Right lobe of liver (tissue), 6 donors: ENCODE data around the gene HIP1. TPM values are rescaled to one million over a fixed set of nuclear protein-coding genes. Genes with fewer than 3 reads are reported as not detected.
A peak's percentile ranks its signal among the peaks of the same experiment; 100 is the strongest.

Experiments
- ATAC-seq, 4 donors: fragments of 200-7000 bp; cut with Tn5 transposase; one replicate each; pipeline ENCODE4 v1.9.1; 2020; ENCODE audit warnings: mild to moderate bottlenecking in 4 of 4, moderate library complexity in 4 of 4
- DNase-seq, 3 donors: peaks; one replicate each; pipeline ENCODE4 v3.0.0-alpha.2; 2020
- H3K27ac ChIP-seq, 3 donors: fragments of 200-600 bp; one replicate each; pipeline ENCODE4 v1.8.0; 2022
- H3K27me3 ChIP-seq, 2 donors: fragments of 200-600 bp; one replicate each; pipeline ENCODE4 v1.8.0; 2022
- H3K36me3 ChIP-seq, 4 donors: fragments of 200-600 bp; sonication (generic) in 1 of 4; one replicate each; pipeline versions ENCODE4 v1.5.1 to v1.8.0; 2017 to 2022; ENCODE audit warnings: control low read depth in 1 of 4
- H3K4me1 ChIP-seq, 4 donors: fragments of 200-600 bp; sonication (generic) in 1 of 4; one replicate each; pipeline versions ENCODE4 v1.5.1 to v1.8.0; 2017 to 2022; ENCODE audit warnings: control low read depth in 1 of 4
- H3K4me3 ChIP-seq, 3 donors: fragments of 200-600 bp; one replicate each; pipeline ENCODE4 v1.8.0; 2022
- H3K9me3 ChIP-seq, 4 donors: fragments of 200-600 bp; sonication (generic) in 1 of 4; one replicate each; pipeline versions ENCODE4 v1.5.1 to v1.8.0; 2017 to 2022; ENCODE audit warnings: control low read depth in 1 of 4
- POLR2A ChIP-seq: fragments of 450-650 bp; IDR thresholded peaks from one replicate; pipeline ENCODE4 v1.6.1; 2017; ENCODE audit warnings: antibody characterized with exemption, mild to moderate bottlenecking
- WGBS: methylation state at CpG from one replicate; pipeline ENCODE4 v1.1.6; 2018; ENCODE audit warnings: low coverage, low lambda C conversion rate; ENCODE audit not compliant: insufficient coverage; ENCODE audit errors: missing lambda C conversion rate; 5-methylcytosine and 5-hydroxymethylcytosine counted together
- intact Hi-C, 2 donors: fragments of 100-400 bp; cut with DNase I; formaldehyde crosslinking; loops; one replicate each; pipeline versions ENCODE4 v1.11.2 to v1.14.1; 2022
- total RNA-seq, 6 experiments: library from RNA; depleted of rRNA in 2 of 6; stranded (reverse); fragments of >200 nt in 2 of 6; fragmentation: NEBNext Ultra II Directional in 3 of 6; extraction: Animal tissue kit (Norgen Biotek cat#: 25700) in 3 of 6; gene quantifications; one replicate each; pipeline versions ENCODE4 v1.1.0 to v1.2.4, GENCODE V29; 2016 to 2023
- TF ChIP-seq, protein P1 (sequence below), 4 donors: fragments of 200-600 bp in 3 of 4; fragments of 450-650 bp in 1 of 4; IDR thresholded peaks; one replicate each; pipeline versions ENCODE4 v1.5.1 to v1.8.0; 2016 to 2022; ENCODE audit warnings: antibody characterized with exemption in 4 of 4, mild to moderate bottlenecking in 2 of 4
- donor health status: DM: no; HTN: yes; CAD: no.
- donor health status: DM: no; HTN: no; CAD: no.
- donor health status: DM: no; HTN: no; CAD: no.
- donor health status: DM: no; HTN: yes; CAD: no.
- donor health status: DM: no; HTN: yes; CAD: no.

HIP1 gene
- total RNA-seq, 6 experiments from 2014 or later = 17.6 to 23.0 (median 18.8) TPM

DNA sequence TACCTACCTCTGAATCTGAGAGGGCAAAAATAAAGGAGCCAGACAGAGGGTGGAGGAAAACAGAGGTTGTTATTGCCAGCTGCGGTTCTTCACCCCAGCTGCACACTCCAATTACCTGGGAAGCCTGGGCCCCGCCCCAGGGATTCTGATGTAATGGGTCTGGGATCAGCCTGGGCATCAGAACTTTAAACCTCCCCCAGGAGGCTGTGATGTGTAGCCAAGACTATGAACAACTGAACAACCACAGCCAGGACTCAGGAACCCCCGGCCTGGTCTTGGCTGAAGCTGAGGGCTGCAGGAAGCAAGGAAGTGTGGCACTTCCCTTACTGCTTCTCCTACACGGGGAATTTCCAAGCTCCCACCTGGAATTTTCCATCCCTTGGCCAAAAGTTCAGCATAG, 89.3 kb downstream of the HIP1 start:
- Histone ChIP-seq H3K4me3 (no peak overlapping the region), H3K36me3 (no peaks in the 10 kb centered on the region), H3K27ac (peak overlapping the region in 2 of 3 donors; percentile 15 to 74), H3K27me3 (no peaks in the 10 kb centered on the region), H3K4me1 (peaks cover 0 to 20% (median 0%) of the 10 kb centered on the region in 4 donors), H3K9me3 (no peaks in the 10 kb centered on the region)
- no peak for TF ChIP-seq POLR2A
- TF ChIP-seq, protein P1, sequence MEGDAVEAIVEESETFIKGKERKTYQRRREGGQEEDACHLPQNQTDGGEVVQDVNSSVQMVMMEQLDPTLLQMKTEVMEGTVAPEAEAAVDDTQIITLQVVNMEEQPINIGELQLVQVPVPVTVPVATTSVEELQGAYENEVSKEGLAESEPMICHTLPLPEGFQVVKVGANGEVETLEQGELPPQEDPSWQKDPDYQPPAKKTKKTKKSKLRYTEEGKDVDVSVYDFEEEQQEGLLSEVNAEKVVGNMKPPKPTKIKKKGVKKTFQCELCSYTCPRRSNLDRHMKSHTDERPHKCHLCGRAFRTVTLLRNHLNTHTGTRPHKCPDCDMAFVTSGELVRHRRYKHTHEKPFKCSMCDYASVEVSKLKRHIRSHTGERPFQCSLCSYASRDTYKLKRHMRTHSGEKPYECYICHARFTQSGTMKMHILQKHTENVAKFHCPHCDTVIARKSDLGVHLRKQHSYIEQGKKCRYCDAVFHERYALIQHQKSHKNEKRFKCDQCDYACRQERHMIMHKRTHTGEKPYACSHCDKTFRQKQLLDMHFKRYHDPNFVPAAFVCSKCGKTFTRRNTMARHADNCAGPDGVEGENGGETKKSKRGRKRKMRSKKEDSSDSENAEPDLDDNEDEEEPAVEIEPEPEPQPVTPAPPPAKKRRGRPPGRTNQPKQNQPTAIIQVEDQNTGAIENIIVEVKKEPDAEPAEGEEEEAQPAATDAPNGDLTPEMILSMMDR (IDR thresholded peaks at IDR 0.05) = no peak
- 35% methylated on average over 3 of the region's 4 CpGs for WGBS
- peak; percentile 76 to 88 (median 80) for ATAC-seq
- intact Hi-C loops = loop anchor here in 1 of 2 donors (10.0 kb wide), 1 partner anchor 105 kb away; no protein-coding TSS in a partner anchor
- DNase-seq = peak; percentile 47 to 86 (median 83)

DNA sequence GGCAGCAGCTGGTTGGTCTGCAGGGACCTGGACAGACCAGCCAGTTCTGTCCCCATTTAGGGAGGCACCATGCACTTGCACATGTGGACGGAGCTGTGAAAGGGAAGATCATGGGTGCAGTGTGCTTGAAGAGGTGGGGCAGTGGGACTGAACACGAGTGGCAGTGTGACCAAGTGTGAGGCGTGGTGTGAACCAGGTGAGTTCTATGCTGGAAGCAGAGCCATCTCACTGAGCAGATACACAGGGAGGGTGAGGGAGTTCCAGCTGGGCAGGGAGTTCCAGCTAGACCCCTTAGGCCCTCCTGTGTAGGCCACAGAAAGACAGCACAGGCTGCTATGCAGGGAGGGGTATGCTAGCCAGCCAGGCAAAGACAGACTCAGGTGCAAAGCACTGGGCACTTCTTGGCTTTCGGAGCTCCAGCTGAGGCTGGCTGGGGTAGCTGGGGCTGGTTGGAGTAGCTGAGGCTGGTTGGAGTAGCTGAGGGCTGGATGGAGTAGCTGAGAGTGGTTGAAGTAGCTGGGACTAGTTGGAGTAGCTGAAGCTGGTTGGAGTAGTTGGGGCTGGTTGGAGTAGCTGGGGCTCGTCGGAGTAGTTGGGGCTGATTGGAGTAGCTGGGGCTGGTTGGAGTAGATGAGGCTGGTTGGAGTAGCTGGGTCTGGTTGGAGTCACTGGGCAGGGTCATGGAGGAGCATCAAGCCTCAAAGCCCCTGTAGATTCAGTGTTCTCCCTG, 90.9 kb downstream of the HIP1 start:
- Histone ChIP-seq H3K9me3 (no peaks in the 10 kb centered on the region), H3K4me1 (peaks cover 0 to 20% (median 0%) of the 10 kb centered on the region in 4 donors), H3K27ac (no peak overlapping the region), H3K27me3 (no peaks in the 10 kb centered on the region), H3K4me3 (no peak overlapping the region), H3K36me3 (no peaks in the 10 kb centered on the region)
- intact Hi-C loops = loop anchor here in 1 of 2 donors (10.0 kb wide), 1 partner anchor 107 kb away; no protein-coding TSS in a partner anchor
- 100% methylated on average over 2 of the region's 6 CpGs for WGBS
- ATAC-seq = no peak
- no peak for TF ChIP-seq POLR2A
- TF ChIP-seq, protein P1 (IDR thresholded peaks at IDR 0.05) = no peak
- DNase-seq = no peak

DNA sequence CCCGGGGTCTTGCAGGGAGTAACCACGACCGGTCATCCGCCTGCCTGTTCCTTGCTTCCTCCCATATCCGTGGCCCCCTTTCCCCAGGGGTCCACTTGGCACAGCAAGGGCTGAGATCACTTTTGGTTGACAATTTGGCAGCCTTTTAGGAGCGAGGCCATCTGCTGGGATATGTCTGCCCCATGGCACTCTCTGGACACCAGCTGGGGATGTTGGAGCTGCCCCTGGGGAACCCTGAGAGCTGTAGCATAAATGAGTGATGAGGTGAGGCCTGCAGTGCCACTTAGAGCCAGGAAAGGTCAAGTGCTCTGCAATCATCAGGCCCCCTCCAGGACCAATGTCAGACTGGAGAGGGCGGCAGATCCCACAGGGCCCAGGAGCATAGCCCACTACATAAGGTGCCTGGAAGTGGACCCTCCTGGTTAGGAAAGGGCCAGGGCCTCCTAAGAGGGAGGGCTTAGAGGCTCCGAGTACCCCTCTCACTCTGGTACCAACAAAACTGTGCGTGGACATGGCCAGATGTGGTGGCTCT, 92.1 kb downstream of the HIP1 start:
- Histone ChIP-seq H3K9me3 (no peaks in the 10 kb centered on the region), H3K27ac (no peak overlapping the region), H3K4me3 (no peak overlapping the region), H3K4me1 (peaks cover 0 to 20% (median 0%) of the 10 kb centered on the region in 4 donors), H3K36me3 (no peaks in the 10 kb centered on the region), H3K27me3 (no peaks in the 10 kb centered on the region)
- no peak for ATAC-seq
- no peak for TF ChIP-seq POLR2A
- TF ChIP-seq, protein P1 (IDR thresholded peaks at IDR 0.05) = no peak
- WGBS = 100% methylated on average over 1 of the region's 9 CpGs
- intact Hi-C loops = loop anchor here in 1 of 2 donors (10.0 kb wide), 1 partner anchor 108 kb away; no protein-coding TSS in a partner anchor
- DNase-seq = no peak

DNA sequence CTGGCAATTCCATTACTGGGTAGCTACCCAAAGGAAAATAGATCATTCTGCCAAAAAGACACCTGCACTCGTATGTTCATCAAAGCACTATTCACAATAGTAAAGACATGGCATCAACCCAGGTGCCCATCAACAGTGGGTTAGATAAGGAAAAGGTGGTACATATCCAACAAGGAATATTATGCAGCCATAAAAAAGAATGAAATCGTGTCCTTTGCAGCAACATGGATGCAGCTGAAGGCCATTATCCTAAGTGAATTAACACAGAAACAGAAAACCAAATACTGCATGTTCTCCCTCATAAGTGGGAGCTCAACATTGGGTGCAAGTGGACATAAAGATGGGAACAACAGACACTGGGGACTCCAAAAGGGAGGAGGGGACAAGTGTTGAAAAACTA, 93.2 kb downstream of the HIP1 start:
- TF ChIP-seq POLR2A = no peak
- TF ChIP-seq, protein P1 (IDR thresholded peaks at IDR 0.05) = no peak
- ATAC-seq (no peak), DNase-seq (no peak)
- no peaks in the 10 kb centered on the region for H3K36me3 ChIP-seq
- H3K4me3 ChIP-seq = no peak overlapping the region
- H3K27me3 ChIP-seq = no peaks in the 10 kb centered on the region
- H3K4me1 ChIP-seq = peaks cover 0 to 15% (median 0%) of the 10 kb centered on the region in 4 donors
- H3K9me3 ChIP-seq = no peaks in the 10 kb centered on the region
- 91% methylated on average over 2 of the region's 2 CpGs for WGBS
- H3K27ac ChIP-seq = no peak overlapping the region
- intact Hi-C loops = loop anchor here in 1 of 2 donors (10.0 kb wide), 1 partner anchor 109 kb away; no protein-coding TSS in a partner anchor
